Measurements from ENCODE around the gene FBXW7.
A peak's percentile ranks its signal among the peaks of the same experiment; 100 is the strongest.

FBXW7 gene

GRCh38 chr4:152512483-152512882, 23.4 kb downstream of the FBXW7 start:
- no peak for DNase-seq (ENCODE audit: low read depth in 4 of 4, low spot score in 1 of 4)

DNA sequence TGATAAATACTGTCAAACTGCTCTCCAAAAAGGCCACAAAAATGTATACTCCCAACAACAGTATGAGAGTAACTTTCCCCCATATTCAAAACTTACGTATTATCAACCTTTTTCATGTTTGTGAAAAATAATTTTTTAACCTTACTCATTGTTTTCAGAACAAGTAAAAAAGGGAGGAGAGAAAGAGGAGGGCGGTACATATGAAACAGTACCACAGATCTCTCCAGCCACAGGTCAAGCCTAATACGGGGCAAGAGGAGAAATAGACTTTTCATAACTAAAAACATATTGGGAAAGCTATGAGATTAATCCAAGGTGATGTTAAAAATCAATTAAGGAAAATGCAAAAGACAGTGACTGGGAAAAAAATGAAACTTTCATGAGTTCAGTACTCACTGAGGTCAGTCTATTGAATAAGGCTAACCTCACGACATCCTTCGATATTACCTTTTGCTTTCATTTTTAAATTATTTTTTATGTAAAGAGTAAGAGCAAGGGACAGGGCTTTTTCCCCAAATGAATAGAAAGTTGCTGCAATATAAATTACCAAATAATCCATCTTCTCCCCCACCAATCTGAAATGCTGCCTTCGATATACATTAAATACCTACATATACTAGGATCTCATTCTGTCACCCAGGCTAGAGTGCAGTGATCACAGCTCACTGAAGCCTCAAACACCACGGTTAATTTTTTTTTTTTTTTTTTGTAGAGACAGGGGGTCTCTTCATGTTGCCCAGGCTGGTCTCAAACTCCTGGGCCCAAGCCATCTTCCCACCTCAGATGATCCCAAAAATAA, 25.3 kb downstream of the FBXW7 start:
- DNase-seq (ENCODE audit: low read depth in 4 of 4, low spot score in 1 of 4), result no peak

- no peak for DNase-seq (ENCODE audit: low read depth in 4 of 4, low spot score in 1 of 4)
These were observed 26.2 kb downstream of the FBXW7 start for GRCh38 chr4:152509595-152510225.

DNA sequence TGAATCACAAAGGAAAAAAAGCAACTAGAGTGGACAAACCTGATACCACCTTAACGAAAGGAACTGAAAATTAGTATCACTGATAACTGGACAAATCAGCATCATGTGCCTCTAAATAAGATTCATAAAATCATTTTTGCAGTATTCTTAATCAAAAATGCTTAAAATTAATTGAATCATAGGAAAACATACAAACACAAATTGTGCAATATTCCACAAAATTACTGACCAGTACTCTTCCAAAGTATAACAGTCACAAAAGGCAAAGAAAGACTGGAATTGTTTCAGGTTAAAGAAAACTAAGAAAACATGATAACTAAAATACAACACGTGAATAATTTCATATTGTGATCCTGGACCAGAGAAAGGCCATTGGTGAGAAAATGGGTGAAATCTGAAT, 27.1 kb downstream of the FBXW7 start:
- DNase-seq (ENCODE audit: low read depth in 4 of 4, low spot score in 1 of 4), result no peak

- DNase-seq (ENCODE audit: low read depth in 4 of 4, low spot score in 1 of 4), result no peak
These were observed 27.5 kb downstream of the FBXW7 start for GRCh38 chr4:152508386-152508785.

- DNase-seq (ENCODE audit: low read depth in 4 of 4, low spot score in 1 of 4), result no peak
These were observed 32.1 kb downstream of the FBXW7 start for GRCh38 chr4:152503653-152504290.

DNA sequence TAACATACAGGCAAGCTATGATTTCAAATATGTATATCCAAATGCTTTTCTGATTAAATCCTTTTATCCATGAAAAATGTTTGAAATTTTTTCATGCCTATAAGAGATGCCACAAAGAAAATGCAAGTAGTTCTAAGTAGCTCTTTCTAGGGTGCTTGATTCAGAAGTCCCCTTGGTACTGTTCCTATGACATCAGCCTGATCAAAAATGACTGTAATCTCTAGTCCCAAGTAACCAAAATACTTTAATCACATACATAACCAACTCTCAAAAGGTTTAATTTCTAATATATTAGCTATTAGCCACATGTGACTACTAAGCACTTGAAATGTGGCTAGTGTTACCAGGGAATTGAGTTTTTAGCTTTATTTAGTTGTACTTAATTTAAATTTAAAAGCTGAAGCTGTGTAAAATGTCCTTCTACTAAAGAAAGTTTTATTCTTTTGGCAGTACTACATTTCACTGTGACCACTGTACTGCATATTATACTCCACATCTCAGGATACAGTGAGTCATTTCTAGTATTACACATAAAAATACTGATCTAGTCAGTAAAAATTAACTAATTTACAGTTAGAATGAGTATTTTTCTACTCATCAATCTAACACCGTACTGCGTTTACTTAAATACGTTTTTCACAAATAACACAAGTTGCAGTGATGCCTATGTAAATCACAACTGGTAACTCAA, 33.9 kb downstream of the FBXW7 start:
- no peak for DNase-seq (ENCODE audit: low read depth in 4 of 4, low spot score in 1 of 4)

- DNase-seq (ENCODE audit: low read depth in 4 of 4, low spot score in 1 of 4), result peak; percentile 14 to 56 (median 22)
These were observed 35.0 kb downstream of the FBXW7 start for GRCh38 chr4:152500800-152501434.

- no peak for DNase-seq (ENCODE audit: low read depth in 4 of 4, low spot score in 1 of 4)
These were observed 35.6 kb downstream of the FBXW7 start for GRCh38 chr4:152500275-152500674.

GRCh38 chr4:152499344-152499743, 36.5 kb downstream of the FBXW7 start:
- DNase-seq (ENCODE audit: low read depth in 4 of 4, low spot score in 1 of 4), result no peak

- no peak for DNase-seq (ENCODE audit: low read depth in 4 of 4, low spot score in 1 of 4)
These were observed 41.9 kb downstream of the FBXW7 start for GRCh38 chr4:152494020-152494419.

DNA sequence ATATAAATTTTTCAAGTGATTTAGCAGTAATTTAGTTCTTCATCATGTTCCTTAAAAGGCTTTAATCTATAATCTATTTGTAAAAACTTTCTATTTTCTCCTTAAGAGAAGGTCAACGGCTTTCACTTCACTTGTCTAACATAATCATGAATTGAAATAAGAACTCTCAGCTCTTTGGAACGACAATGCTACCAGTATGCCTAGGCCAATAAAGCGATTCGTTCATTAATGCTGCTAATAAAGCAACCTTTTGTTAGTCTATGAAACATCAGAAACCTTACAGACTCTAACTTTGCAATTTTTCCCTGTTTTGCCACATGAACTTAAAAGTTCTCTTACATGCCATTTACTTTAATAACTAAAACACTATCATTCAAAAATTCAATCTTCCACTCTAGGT, 47.6 kb downstream of the FBXW7 start:
- DNase-seq (ENCODE audit: low read depth in 4 of 4, low spot score in 1 of 4), result no peak

DNA sequence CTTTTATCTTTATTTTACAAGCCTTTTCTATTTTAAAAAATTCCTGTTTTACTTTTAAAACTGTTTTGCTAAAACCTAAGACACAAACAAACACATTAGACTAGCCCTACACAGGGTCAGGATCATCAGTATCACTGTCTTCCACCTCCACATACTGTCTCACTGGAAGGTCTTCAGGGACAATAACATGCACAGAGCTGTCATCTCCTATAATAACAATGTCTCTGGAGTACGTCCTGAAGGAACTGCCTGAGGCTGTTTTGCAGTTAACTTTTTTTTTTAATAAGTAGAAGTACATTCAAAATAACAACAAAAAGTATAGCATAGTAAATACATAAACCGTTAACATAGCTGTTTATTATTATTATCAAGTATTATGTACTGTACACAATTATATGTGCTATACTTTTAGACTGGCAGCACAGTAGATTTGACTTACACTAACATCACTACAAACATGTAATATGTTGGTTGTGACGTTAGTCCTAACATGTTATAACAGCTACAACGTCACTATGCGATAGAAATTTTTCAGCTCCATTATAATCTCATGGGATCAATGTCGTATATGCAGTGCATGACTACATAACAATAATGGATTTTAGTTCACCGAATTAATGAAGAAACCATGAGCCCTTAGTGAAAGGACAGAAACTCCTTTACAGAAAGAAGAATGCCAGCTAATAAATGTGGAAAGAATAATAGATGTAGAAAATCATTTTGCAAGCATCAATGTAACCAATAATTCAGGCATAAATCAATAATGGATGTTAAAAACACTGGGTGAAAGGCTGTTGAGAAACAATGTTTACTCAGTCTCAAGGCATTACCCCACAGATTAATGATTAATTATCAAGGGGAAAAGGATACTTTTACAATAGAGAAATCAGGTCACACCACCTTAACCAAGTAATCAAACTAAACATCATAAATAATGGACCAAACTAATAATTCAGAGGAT, 49.2 kb downstream of the FBXW7 start:
- DNase-seq (ENCODE audit: low read depth in 4 of 4, low spot score in 1 of 4), result no peak

DNA sequence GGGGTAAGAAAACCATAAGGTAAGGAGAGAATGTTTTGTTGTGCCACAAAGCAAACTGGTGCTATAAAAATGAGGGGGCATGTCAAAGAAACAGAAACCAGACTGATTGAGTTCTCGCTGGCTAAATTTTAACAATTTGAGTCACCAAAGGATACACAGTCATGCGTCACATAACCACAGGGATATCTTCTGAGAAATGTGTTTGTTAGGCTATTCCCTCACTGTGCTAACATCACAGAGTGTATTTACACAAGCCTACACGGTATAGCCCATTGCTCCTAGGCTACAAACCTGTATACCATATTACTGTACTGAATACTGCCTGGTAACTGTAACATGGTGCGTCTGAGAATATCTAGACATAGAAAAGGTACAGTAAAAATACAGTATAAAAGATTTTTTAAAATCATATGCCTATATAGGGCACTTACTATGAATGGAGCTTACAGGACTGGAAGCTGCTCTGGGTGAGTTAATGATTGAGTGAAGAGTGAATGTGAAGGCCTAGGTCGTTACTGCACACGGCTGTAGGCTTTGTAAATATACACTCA, 50.1 kb downstream of the FBXW7 start:
- DNase-seq (ENCODE audit: low read depth in 4 of 4, low spot score in 1 of 4), result peak in 1 of 4 experiments; percentile 1

DNA sequence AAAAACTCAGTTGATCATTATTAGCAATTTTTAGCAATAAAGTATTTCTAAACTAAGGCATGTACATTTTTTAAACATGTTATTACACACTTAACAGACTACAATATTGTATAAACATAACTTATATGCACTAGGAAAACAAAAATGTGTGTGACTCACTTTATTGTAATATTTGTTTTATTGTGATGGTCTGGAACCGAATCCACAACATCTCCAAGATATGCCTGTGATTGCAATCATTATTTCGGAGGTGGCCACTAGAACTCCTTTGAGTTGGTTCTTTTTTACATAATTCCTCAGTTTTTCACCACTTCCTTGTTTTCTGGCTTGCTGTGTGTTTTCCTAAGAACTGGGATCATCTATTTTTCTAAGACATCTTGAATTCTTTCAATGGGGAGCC, 53.7 kb downstream of the FBXW7 start:
- no peak for DNase-seq (ENCODE audit: low read depth in 4 of 4, low spot score in 1 of 4)

DNA sequence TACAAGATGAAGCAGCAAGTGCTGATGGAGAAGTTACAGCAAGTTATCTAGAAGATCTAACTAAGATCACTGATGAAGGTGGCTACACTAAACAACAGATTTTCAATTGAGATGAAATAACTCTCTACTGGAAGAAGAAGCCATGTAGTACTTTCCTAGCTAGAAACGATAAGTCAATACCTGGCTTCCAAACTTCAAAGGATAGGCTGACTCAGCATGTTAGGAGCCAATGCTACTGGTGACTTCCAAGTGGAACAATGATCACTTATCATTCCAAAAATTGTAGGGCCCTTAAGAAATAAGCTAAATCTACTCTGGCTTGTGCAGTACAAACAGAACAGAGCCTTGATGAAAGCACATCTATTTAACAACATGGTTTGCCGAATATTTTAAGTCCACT, 55.0 kb downstream of the FBXW7 start:
- DNase-seq (ENCODE audit: low read depth in 4 of 4, low spot score in 1 of 4), result no peak

DNA sequence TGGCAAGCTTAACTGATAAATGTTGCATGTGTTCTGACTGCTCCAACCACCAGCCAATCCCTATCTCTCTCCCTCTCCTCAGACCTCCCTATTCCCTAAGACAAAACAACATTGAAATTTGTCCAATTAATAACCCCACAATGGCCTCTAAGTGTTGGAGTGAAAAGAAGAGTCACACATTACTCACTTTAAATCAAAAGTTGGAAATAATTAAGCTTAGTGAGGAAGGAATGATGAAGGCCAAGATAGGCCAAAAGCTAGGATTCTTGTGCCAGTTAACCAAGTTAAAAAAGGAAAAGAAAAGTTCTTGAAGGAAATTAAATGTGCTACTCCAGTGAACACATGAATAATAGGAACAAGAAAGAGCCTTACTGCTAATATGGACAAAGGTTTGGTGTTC, 55.6 kb downstream of the FBXW7 start:
- DNase-seq (ENCODE audit: low read depth in 4 of 4, low spot score in 1 of 4), result no peak

- no peak for DNase-seq (ENCODE audit: low read depth in 4 of 4, low spot score in 1 of 4)
These were observed 56.4 kb downstream of the FBXW7 start for GRCh38 chr4:152479428-152480026.

DNA sequence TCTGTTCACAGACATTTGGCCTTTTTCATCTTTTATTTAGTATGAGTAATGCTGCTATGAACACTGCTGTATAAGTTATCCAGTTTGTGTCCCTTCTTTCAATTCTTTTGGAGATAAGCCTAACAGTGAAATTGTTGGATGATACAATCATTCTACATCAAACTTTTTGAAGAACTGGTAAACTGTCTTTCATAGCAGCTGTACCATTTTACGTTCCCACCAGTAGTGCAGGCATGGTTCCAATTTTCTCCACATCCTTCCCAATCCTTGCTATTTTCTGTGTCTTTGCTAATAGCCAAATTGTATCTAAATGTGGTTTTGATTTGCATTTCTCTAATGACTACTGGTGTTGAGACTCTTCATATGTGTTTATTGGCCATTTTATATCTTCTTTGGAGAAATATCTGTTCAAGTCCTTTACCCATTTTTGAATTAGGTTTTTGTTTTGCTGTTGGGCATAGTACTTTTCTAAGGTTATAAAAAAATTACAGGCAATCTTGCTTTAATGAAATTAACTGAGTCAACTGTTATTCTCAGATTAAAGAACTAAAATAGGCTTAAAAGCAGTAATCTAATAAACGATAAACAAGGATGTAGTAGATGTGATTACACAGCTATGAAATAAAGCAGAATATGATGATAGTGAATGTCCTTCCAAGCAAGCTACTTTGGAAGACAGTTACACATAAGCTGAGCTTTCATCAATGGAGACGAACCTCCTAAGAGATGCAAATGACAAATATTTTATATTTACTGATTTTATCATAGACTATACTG, 57.2 kb downstream of the FBXW7 start:
- no peak for DNase-seq (ENCODE audit: low read depth in 4 of 4, low spot score in 1 of 4)

Measured in stimulated activated CD4-positive, alpha-beta T cell treated with anti-CD3 and anti-CD28 coated beads, Interleukin-1b, Interleukin-23, amount 100 ng/mL, for 24 hours (primary cell).